H1 (cell line): ENCODE measurements around the gene ITPKC. TPM values are rescaled to one million over a fixed set of nuclear protein-coding genes. Genes with fewer than 3 reads are reported as not detected.

ENCODE experiments used
- CTCF ChIA-PET: fragments of 300-600 bp; sonication (Branson Sonifier 250); formaldehyde crosslinking; loops from one replicate; lab custom pipeline; 2021; ENCODE audit not compliant: partially characterized antibody; lab: Charles Lee
- POLR2A ChIA-PET: fragments of 300-600 bp; sonication (Branson Sonifier 250); formaldehyde crosslinking; loops from one replicate; lab custom pipeline; 2021; ENCODE audit warnings: inconsistent platforms; ENCODE audit not compliant: partially characterized antibody; lab: Charles Lee
- DNase-seq, 2 experiments: peaks; one replicate each; pipeline versions ENCODE4 v3.0.0 to v3.0.0-alpha.2; 2010 to 2022; ENCODE audit warnings: low spot score in 2 of 2, low read depth in 1 of 2, mixed read lengths in 1 of 2
- FAIRE-seq: peaks from 2 replicates; lab custom pipeline; 2011; peaks lifted over from hg19 to GRCh38; lab: Jason Lieb, UNC
- H2AFZ ChIP-seq: 2 replicates; pipeline ENCODE4 v1.8.1; 2012; ENCODE audit warnings: low read length, inconsistent platforms
- H2AK5ac ChIP-seq: 2 replicates; pipeline ENCODE4 v1.6.1; 2013; ENCODE audit warnings: low read depth, low read length
- H2BK120ac ChIP-seq: replicated peaks from 2 replicates; pipeline ENCODE3; 2013; ENCODE audit warnings: low read depth, low read length, inconsistent platforms
- H2BK12ac ChIP-seq: 2 replicates; pipeline ENCODE4 v1.6.1; 2013; ENCODE audit warnings: low read depth, low read length
- H2BK15ac ChIP-seq: 2 replicates; pipeline ENCODE4 v1.6.1; 2013; ENCODE audit warnings: low read length
- H2BK20ac ChIP-seq: 2 replicates; pipeline ENCODE4 v1.6.1; 2013; ENCODE audit warnings: low read length
- H2BK5ac ChIP-seq: 2 replicates; pipeline ENCODE4 v1.6.1; 2013; ENCODE audit warnings: low read depth, low read length
- H3K14ac ChIP-seq: 2 replicates; pipeline ENCODE4 v1.6.1; 2013; ENCODE audit warnings: inconsistent platforms; ENCODE audit not compliant: insufficient read length
- H3K18ac ChIP-seq: 2 replicates; pipeline ENCODE4 v1.6.1; 2013; ENCODE audit warnings: low read length; ENCODE audit errors: extremely low read depth
- H3K23ac ChIP-seq: 2 replicates; pipeline ENCODE4 v1.6.1; 2013; ENCODE audit warnings: inconsistent platforms; ENCODE audit not compliant: insufficient read length
- H3K23me2 ChIP-seq: 2 replicates; pipeline ENCODE4 v1.6.1; 2013; ENCODE audit warnings: low read depth, low read length
- H3K27ac ChIP-seq: 2 replicates; pipeline ENCODE4 v1.6.1; 2011; ENCODE audit warnings: low read depth, low read length, inconsistent platforms
- H3K27me3 ChIP-seq, 4 experiments: replicated peaks in 1 of 4; 1 replicate in 1 of 4; 2 replicates in 3 of 4; pipeline versions ENCODE4 v1.6.1 to v1.8.1; 2011 to 2013; ENCODE audit warnings: low read length in 3 of 4, mild to moderate bottlenecking in 3 of 4, inconsistent platforms in 2 of 4, mixed read lengths in 2 of 4, moderate library complexity in 1 of 4; ENCODE audit not compliant: control insufficient read depth in 3 of 4, insufficient read depth in 3 of 4; ENCODE audit errors: extremely low read depth in 1 of 4
- H3K36me3 ChIP-seq, 4 experiments: 2 replicates each; pipeline versions ENCODE4 v1.6.1 to v1.8.1; 2011 to 2013; ENCODE audit warnings: mild to moderate bottlenecking in 4 of 4, low read length in 3 of 4, moderate library complexity in 2 of 4, control low read depth in 1 of 4, inconsistent platforms in 1 of 4; ENCODE audit not compliant: insufficient read depth in 4 of 4, control insufficient read depth in 2 of 4
- H3K4ac ChIP-seq: replicated peaks from 2 replicates; pipeline ENCODE3; 2013; ENCODE audit warnings: low read length, low read depth, mixed read lengths, inconsistent platforms; ENCODE audit not compliant: insufficient read length
- H3K4me1 ChIP-seq, 4 experiments: replicated peaks in 1 of 4; 1 replicate in 1 of 4; 2 replicates in 3 of 4; pipeline versions ENCODE4 v1.6.1 to v1.8.1; 2011 to 2013; ENCODE audit warnings: low read length in 3 of 4, inconsistent platforms in 2 of 4, mixed read lengths in 1 of 4; ENCODE audit not compliant: insufficient read depth in 4 of 4, control insufficient read depth in 3 of 4
- H3K4me2 ChIP-seq, 2 experiments: 2 replicates each; pipeline versions ENCODE4 v1.6.1 to v1.8.1; 2011 to 2013; ENCODE audit warnings: low read depth in 2 of 2, low read length in 2 of 2, control low read depth in 1 of 2, inconsistent platforms in 1 of 2, mild to moderate bottlenecking in 1 of 2; ENCODE audit not compliant: insufficient read depth in 1 of 2
- H3K4me3 ChIP-seq, 4 experiments: fragments of 200-600, 300-600 bp in 1 of 4; sonication (generic), shearing (Covaris generic), sonication (Bioruptor Twin) in 1 of 4; 2 replicates each; pipeline versions ENCODE4 v1.5.1 to v1.8.1; 2011 to 2016; ENCODE audit warnings: low read length in 4 of 4, low read depth in 3 of 4, control low read depth in 2 of 4, inconsistent platforms in 2 of 4, mild to moderate bottlenecking in 2 of 4, mixed read lengths in 1 of 4, moderate library complexity in 1 of 4; ENCODE audit not compliant: insufficient read depth in 2 of 4; ENCODE audit errors: extremely low read depth in 1 of 4
- H3K56ac ChIP-seq: replicated peaks from 2 replicates; pipeline ENCODE3; 2013; ENCODE audit warnings: low read depth, mild to moderate bottlenecking, mixed read lengths, low read length, inconsistent platforms; ENCODE audit not compliant: insufficient read length
- H3K79me1 ChIP-seq: 2 replicates; pipeline ENCODE4 v1.6.1; 2013; ENCODE audit warnings: low read depth, low read length, control low read depth
- H3K79me2 ChIP-seq, 2 experiments: 2 replicates each; pipeline versions ENCODE4 v1.6.1 to v1.8.1; 2012 to 2013; ENCODE audit warnings: low read length in 2 of 2, mild to moderate bottlenecking in 2 of 2, inconsistent platforms in 1 of 2; ENCODE audit not compliant: insufficient read depth in 2 of 2, control insufficient read depth in 1 of 2
- H3K9ac ChIP-seq, 4 experiments: replicated peaks in 1 of 4; 1 replicate in 1 of 4; 2 replicates in 3 of 4; pipeline versions ENCODE4 v1.6.1 to v1.8.1; 2011 to 2013; ENCODE audit warnings: low read depth in 3 of 4, low read length in 3 of 4, control low read depth in 2 of 4, mild to moderate bottlenecking in 2 of 4, moderate library complexity in 2 of 4, inconsistent platforms in 1 of 4; ENCODE audit errors: extremely low read depth in 1 of 4
- H3K9me3 ChIP-seq, 2 experiments: 2 replicates each; pipeline versions ENCODE4 v1.6.1 to v1.8.1; 2012 to 2013; ENCODE audit warnings: mild to moderate bottlenecking in 2 of 2, moderate library complexity in 2 of 2, control low read depth in 1 of 2, inconsistent platforms in 1 of 2, low read depth in 1 of 2, low read length in 1 of 2, mixed read lengths in 1 of 2; ENCODE audit not compliant: insufficient read depth in 2 of 2
- H4K20me1 ChIP-seq, 2 experiments: replicated peaks in 1 of 2; 2 replicates each; pipeline versions ENCODE3 to v1.8.1; 2011 to 2013; ENCODE audit warnings: inconsistent platforms in 2 of 2, low read length in 2 of 2, mild to moderate bottlenecking in 1 of 2; ENCODE audit not compliant: insufficient read depth in 2 of 2, control insufficient read depth in 1 of 2
- H4K5ac ChIP-seq: 2 replicates; pipeline ENCODE4 v1.6.1; 2013; ENCODE audit warnings: low read length, low read depth, mixed read lengths, inconsistent platforms; ENCODE audit not compliant: insufficient read length
- H4K8ac ChIP-seq: 2 replicates; pipeline ENCODE4 v1.8.0; 2013; ENCODE audit warnings: mild to moderate bottlenecking, moderate library complexity, low read length, inconsistent platforms; ENCODE audit not compliant: insufficient read depth; ENCODE audit errors: extremely low read depth
- H4K91ac ChIP-seq: replicated peaks from 2 replicates; pipeline ENCODE3; 2013; ENCODE audit warnings: low read length, mixed read lengths, inconsistent platforms; ENCODE audit not compliant: insufficient read length
- BACH1 ChIP-seq: IDR thresholded peaks from 2 replicates; pipeline ENCODE4 v1.6.1; 2012; ENCODE audit warnings: low read length, improper control_type of control experiment
- BCL11A ChIP-seq, 2 experiments: IDR thresholded peaks; one replicate each; pipeline ENCODE4 v1.6.1; 2011; ENCODE audit warnings: low read depth in 2 of 2, low read length in 2 of 2, mild to moderate bottlenecking in 2 of 2
- CTBP2 ChIP-seq: IDR thresholded peaks from 2 replicates; pipeline ENCODE4 v1.7.0; 2011; ENCODE audit warnings: borderline replicate concordance, mild to moderate bottlenecking, moderate library complexity, mixed read lengths, low read length; ENCODE audit not compliant: insufficient read depth, insufficient read length
- JUN ChIP-seq: IDR thresholded peaks from 2 replicates; pipeline ENCODE4 v1.6.1; 2011; ENCODE audit warnings: low read depth, mild to moderate bottlenecking, improper control_type of control experiment, low read length
- MAFK ChIP-seq: IDR thresholded peaks from 2 replicates; pipeline ENCODE4 v1.6.1; 2012; ENCODE audit warnings: low read depth, mild to moderate bottlenecking, improper control_type of control experiment, low read length
- NANOG ChIP-seq: IDR thresholded peaks from 2 replicates; pipeline ENCODE4 v1.6.1; 2011; ENCODE audit warnings: low read length, low read depth, mild to moderate bottlenecking, inconsistent platforms; ENCODE audit not compliant: insufficient read depth, poor library complexity, severe bottlenecking
- NRF1 ChIP-seq: IDR thresholded peaks from 2 replicates; pipeline ENCODE4 v1.6.1; 2011; ENCODE audit warnings: mild to moderate bottlenecking, low read depth, low read length, improper control_type of control experiment
- POLR2A ChIP-seq, 2 experiments: IDR thresholded peaks; 1 replicate in 1 of 2; 2 replicates in 1 of 2; pipeline ENCODE4 v1.6.1; 2011; ENCODE audit warnings: low read depth in 2 of 2, low read length in 2 of 2, mild to moderate bottlenecking in 2 of 2; ENCODE audit errors: control extremely low read depth in 1 of 2
- POU5F1 ChIP-seq: IDR thresholded peaks from 2 replicates; pipeline ENCODE4 v1.6.1; 2011; ENCODE audit warnings: low read depth, mild to moderate bottlenecking, low read length, moderate library complexity
- TEAD4 ChIP-seq: IDR thresholded peaks from 2 replicates; pipeline ENCODE4 v1.6.1; 2012; ENCODE audit warnings: low read depth, low read length, inconsistent platforms, mixed read lengths
- YY1 ChIP-seq: IDR thresholded peaks from 2 replicates; pipeline ENCODE4 v1.6.1; 2011; ENCODE audit warnings: low read depth, mild to moderate bottlenecking, low read length
- WGBS, 2 experiments: shearing (Covaris generic) in 1 of 2; methylation state at CpG; one replicate each; pipeline versions ENCODE4 v1.1.6 to v1.1.7; 2013 to 2015; ENCODE audit warnings: low lambda C conversion rate in 2 of 2, mixed read lengths in 2 of 2, inconsistent platforms in 1 of 2, low coverage in 1 of 2, missing lambda C conversion rate in 1 of 2; ENCODE audit not compliant: insufficient replicate concordance in 2 of 2, insufficient coverage in 1 of 2, insufficient read length in 1 of 2; ENCODE audit errors: extremely low coverage in 1 of 2, missing lambda C conversion rate in 1 of 2; 5-methylcytosine and 5-hydroxymethylcytosine counted together
- polyA plus RNA-seq, 7 experiments: library from polyadenylated mRNA; depleted of rRNA in 3 of 7; stranded (reverse) in 5 of 7; unstranded in 2 of 7; fragments of >200 nt in 5 of 7; fragments of 200-250 nt in 2 of 7; gene quantifications; 1 replicate in 5 of 7; 2 replicates in 1 of 7; 4 replicates in 1 of 7; pipeline versions ENCODE4 v1.2.1 to v1.2.3, GENCODE V29; 2011 to 2013; ENCODE audit warnings: missing spikeins in 2 of 7, mixed read lengths in 2 of 7
- total RNA-seq: library from RNA; stranded (reverse); fragmentation: NEBNext Ultra II Directional; extraction: Animal tissue kit (Norgen Biotek cat#: 25700); gene quantifications from 2 replicates; pipeline ENCODE4 v1.2.1, GENCODE V29; 2021
- TF ChIP-seq, protein P1 (sequence below): IDR thresholded peaks from 2 replicates; pipeline ENCODE4 v1.6.1; 2012; ENCODE audit warnings: inconsistent platforms

The ITPKC gene
- total and polyA plus RNA-seq, 2 of the 8 experiments (the other 6 are each of a cell fraction or from before 2014, with no cell fraction given) = 5.2 to 8.9 TPM

DNA sequence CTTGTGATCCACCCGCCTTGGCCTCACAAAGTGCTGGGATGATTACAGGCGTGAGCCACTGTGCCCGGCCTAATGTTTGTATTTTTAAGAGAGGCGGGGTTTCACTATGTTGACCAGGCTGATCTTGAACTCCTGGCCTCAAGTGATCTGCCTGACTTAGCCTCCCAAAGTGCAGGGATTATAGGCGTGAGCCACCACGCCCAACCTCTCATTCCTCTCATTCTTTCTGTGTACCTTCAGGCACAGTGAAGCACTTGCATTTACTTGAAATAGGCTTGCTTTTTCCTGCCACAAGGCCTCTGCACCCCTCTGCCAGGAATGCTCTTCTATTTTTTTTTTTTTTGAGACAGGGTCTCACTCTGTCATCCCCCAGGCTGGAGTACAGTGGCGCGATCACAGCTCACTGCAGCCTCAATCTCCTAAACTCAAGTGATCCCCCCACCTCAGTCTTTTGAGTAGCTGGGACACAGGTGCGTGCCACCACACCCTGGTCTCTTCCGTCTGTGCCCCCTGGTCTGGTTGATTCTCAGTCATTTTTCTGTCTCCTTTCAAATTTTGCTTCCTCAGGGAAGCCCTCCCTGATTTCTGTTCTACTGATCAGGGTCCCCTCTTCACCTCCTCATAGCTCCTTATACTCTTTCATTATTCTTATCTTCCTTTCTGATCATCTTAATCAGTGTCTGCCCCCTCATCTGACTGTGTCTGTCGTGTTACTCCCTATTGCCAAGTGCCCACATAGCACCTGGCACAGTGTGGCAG, 18.3 kb downstream of the ITPKC start:
- no peak overlapping the region for H3K23ac ChIP-seq
- no peak overlapping the region for H3K4ac ChIP-seq
- H3K9ac ChIP-seq = no peak overlapping the region
- H3K23me2 ChIP-seq = no peaks in the 10 kb centered on the region
- H2BK120ac ChIP-seq = no peak overlapping the region
- POLR2A ChIA-PET = interaction anchor here (1.3 to 3.0 kb wide), 6 partner anchors 10 to 32 kb away, joined by 4 to 10 read pairs (median 7); partner anchors contain the start of gene ACTMAP
- WGBS, 2 experiments = 92% methylated on average over 11 of the region's 11 CpGs; no CpG with 5 or more reads in 1 of the 2 experiments
- FAIRE-seq = no peak
- H3K4me1 ChIP-seq = no peaks in the 10 kb centered on the region; a peak in 1 of 7 replicates
- H3K36me3 ChIP-seq = peaks cover 3 to 28% (median 20%) of the 10 kb centered on the region in 4 experiments; a peak in 5 of 8 replicates
- H2BK15ac ChIP-seq = no peak overlapping the region
- no peak overlapping the region for H3K18ac ChIP-seq
- no peak overlapping the region for H4K91ac ChIP-seq
- H2BK5ac ChIP-seq = no peak overlapping the region
- H3K27me3 ChIP-seq = no peaks in the 10 kb centered on the region
- no peak overlapping the region for H3K56ac ChIP-seq
- no peak overlapping the region for H3K14ac ChIP-seq
- no peak overlapping the region for H2AFZ ChIP-seq
- no peaks in the 10 kb centered on the region; the same call in 1 of the 2 replicates for H3K79me1 ChIP-seq
- no peak overlapping the region for H3K4me2 ChIP-seq
- H3K4me3 ChIP-seq = no peak overlapping the region
- H3K79me2 ChIP-seq = no peaks in the 10 kb centered on the region
- H4K8ac ChIP-seq = no peak overlapping the region; the same call in 1 of the 2 replicates
- H2BK12ac ChIP-seq = no peak overlapping the region
- H2AK5ac ChIP-seq = no peak overlapping the region
- no peak overlapping the region for H3K27ac ChIP-seq
- peaks cover 0 to 6% of the 10 kb centered on the region in 2 experiments for H4K20me1 ChIP-seq
- no peak overlapping the region for H4K5ac ChIP-seq
- no peak for DNase-seq
- CTCF ChIA-PET = interaction anchor here (1.3 to 2.0 kb wide), 6 partner anchors 8 to 32 kb away, joined by 3 to 6 read pairs (median 4); partner anchors contain the start of genes COQ8B and ITPKC
- H3K9me3 ChIP-seq = no peaks in the 10 kb centered on the region
- no peak overlapping the region for H2BK20ac ChIP-seq
- no peak for TF ChIP-seq JUN
- no peak for TF ChIP-seq POLR2A (IDR thresholded peaks at IDR 0.05; ENCODE audit: control extremely low read depth in 1 of 2, low read depth in 2 of 2, low read length in 2 of 2)
- no peak for TF ChIP-seq YY1
- TF ChIP-seq CTBP2 = no peak
- TF ChIP-seq POU5F1 = no peak
- TF ChIP-seq BCL11A (IDR thresholded peaks at IDR 0.05; ENCODE audit: low read depth in 2 of 2, low read length in 2 of 2) = no peak
- TF ChIP-seq NRF1 = no peak
- TF ChIP-seq NANOG = no peak
- TF ChIP-seq, protein P1, sequence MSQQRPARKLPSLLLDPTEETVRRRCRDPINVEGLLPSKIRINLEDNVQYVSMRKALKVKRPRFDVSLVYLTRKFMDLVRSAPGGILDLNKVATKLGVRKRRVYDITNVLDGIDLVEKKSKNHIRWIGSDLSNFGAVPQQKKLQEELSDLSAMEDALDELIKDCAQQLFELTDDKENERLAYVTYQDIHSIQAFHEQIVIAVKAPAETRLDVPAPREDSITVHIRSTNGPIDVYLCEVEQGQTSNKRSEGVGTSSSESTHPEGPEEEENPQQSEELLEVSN = no peak
- TF ChIP-seq MAFK = no peak
- no peak for TF ChIP-seq BACH1
- no peak for TF ChIP-seq TEAD4
